CD4-positive, CD25-positive, alpha-beta regulatory T cell (primary cell): ENCODE data around the gene VPS13D. TPM values are rescaled to one million over a fixed set of nuclear protein-coding genes. Genes with fewer than 3 reads are reported as not detected.

ENCODE experiments used
- ATAC-seq, 2 donors: fragments of 150-1000 bp; cut with Tn5 transposase; one replicate each; pipeline ENCODE4 v1.10.0; 2021; ENCODE audit warnings: low read depth in 2 of 2, moderate number of reproducible peaks in 2 of 2, moderate library complexity in 1 of 2
- DNase-seq, 3 donors: peaks; one replicate each; pipeline versions ENCODE4 v3.0.0 to v3.0.0-alpha.2; 2012 to 2022; ENCODE audit warnings: mixed read lengths in 1 of 3
- H3K27ac ChIP-seq: one replicate; pipeline ENCODE4 v1.7.0; 2013; ENCODE audit warnings: mild to moderate bottlenecking, low read length; ENCODE audit not compliant: insufficient read depth, poor library complexity, severe bottlenecking
- H3K27me3 ChIP-seq: one replicate; pipeline ENCODE4 v1.7.0; 2013; ENCODE audit warnings: low read length; ENCODE audit not compliant: control insufficient read depth, insufficient read depth
- H3K36me3 ChIP-seq: one replicate; pipeline ENCODE4 v1.7.0; 2013; ENCODE audit warnings: mild to moderate bottlenecking, low read length, moderate library complexity; ENCODE audit not compliant: control insufficient read depth, insufficient read depth
- H3K4me1 ChIP-seq: 2 replicates; pipeline ENCODE4 v1.7.0; 2013; ENCODE audit warnings: mild to moderate bottlenecking, low read length; ENCODE audit not compliant: insufficient read depth, control insufficient read depth, poor library complexity, severe bottlenecking
- H3K4me3 ChIP-seq: one replicate; pipeline ENCODE4 v1.7.0; 2013; ENCODE audit warnings: low read depth, mild to moderate bottlenecking, low read length, moderate library complexity
- H3K9me3 ChIP-seq, 2 experiments: 1 replicate in 1 of 2; 2 replicates in 1 of 2; pipeline ENCODE4 v1.7.0; 2013; ENCODE audit warnings: low read length in 2 of 2, mild to moderate bottlenecking in 1 of 2, moderate library complexity in 1 of 2; ENCODE audit not compliant: control insufficient read depth in 2 of 2
- H3K27ac Mint-ChIP-seq, 3 donors: one replicate each; pipeline ENCODE4 v1.8.0; 2020 to 2022; ENCODE audit warnings: mild to moderate bottlenecking in 3 of 3, mixed read lengths in 3 of 3, moderate library complexity in 2 of 3
- H3K27me3 Mint-ChIP-seq: one replicate; pipeline ENCODE4 v1.8.0; 2022; ENCODE audit warnings: mild to moderate bottlenecking, mixed read lengths
- H3K36me3 Mint-ChIP-seq: one replicate; pipeline ENCODE4 v1.8.0; 2020; ENCODE audit warnings: mixed read lengths
- H3K4me1 Mint-ChIP-seq, 4 donors: one replicate each; pipeline ENCODE4 v1.8.0; 2020 to 2022; ENCODE audit warnings: mixed read lengths in 4 of 4, mild to moderate bottlenecking in 1 of 4
- H3K4me3 Mint-ChIP-seq, 4 donors: one replicate each; pipeline ENCODE4 v1.8.0; 2020 to 2022; ENCODE audit warnings: mild to moderate bottlenecking in 4 of 4, mixed read lengths in 4 of 4, moderate library complexity in 3 of 4
- H3K9me3 Mint-ChIP-seq, 7 donors: one replicate each; pipeline ENCODE4 v1.8.0; 2020 to 2022; ENCODE audit warnings: mixed read lengths in 7 of 7, mild to moderate bottlenecking in 3 of 7, moderate library complexity in 2 of 7
- polyA plus RNA-seq, 4 donors: library from polyadenylated mRNA; unstranded; fragments of 300-500 nt; fragmentation: Illumina TruSeq; gene quantifications; one replicate each; pipeline ENCODE4 v1.2.3, GENCODE V29; 2021
- total RNA-seq: library from RNA; stranded (reverse); gene quantifications from one replicate; pipeline ENCODE4 v1.2.3, GENCODE V29; 2022

VPS13D gene
- total and polyA plus RNA-seq, 5 donors from 2014 or later: 8.1 to 96.0 (median 10.3) TPM

DNA sequence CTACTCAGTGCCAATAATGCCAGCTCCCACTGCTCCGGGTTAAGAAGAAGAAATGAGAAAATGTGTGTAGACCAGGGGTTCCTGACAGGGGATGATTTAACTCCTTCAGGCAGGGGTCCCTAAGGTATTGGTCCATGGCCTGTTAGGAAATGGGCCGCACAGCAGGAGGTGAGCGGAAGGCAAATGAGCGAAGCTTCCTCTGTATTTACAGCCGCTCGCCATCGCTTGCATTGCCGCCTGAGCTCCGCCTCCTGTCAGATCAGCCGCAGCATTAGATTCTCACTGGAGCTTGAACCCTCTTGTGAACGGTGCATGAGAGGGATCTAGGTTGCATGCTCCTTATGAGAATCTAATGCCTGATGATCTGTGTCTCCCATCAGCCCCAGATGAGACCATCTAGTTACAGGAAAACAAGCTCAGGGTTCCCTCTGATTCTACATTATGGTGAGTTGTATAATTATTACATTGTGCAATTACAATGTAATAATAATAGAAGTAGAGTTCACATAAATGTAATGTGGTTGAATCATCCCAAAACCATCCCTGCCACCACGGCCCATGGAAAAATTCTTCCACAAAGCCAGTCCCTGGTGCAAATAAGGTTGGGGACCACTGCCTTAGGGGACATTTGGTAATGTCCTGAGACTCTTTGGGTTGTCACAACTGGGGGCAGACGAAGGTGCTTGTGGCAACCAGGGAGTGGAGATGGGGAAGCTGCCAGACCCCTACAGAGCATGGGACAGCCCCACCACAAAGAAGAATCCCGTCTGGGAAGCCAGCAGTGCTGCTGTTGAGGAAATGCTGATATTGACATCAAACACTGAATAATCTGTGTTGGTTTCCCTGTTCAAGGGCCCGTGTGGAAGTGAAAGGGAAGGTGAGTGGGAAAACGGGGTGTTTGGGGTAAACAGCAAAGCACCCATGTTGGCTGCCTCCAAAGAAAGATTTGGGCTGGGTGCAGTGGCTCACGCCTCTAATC, 327.4 kb downstream of the VPS13D start:
- Histone ChIP-seq H3K4me1 (no peaks in the 10 kb centered on the region), H3K27ac (no peak overlapping the region), H3K9me3 (no peaks in the 10 kb centered on the region), H3K4me3 (no peak overlapping the region), H3K36me3 (no peaks in the 10 kb centered on the region), H3K27me3 (no peaks in the 10 kb centered on the region)
- Mint-ChIP-seq H3K27ac (no peak overlapping the region), H3K36me3 (no peaks in the 10 kb centered on the region), H3K9me3 (peaks cover 0 to 3% (median under 1%) of the 10 kb centered on the region in 7 donors), H3K4me3 (no peak overlapping the region), H3K4me1 (no peaks in the 10 kb centered on the region), H3K27me3 (no peaks in the 10 kb centered on the region)
- ATAC-seq: no peak
- DNase-seq: no peak

GRCh38 chr1:12561121-12561520, 331.3 kb downstream of the VPS13D start:
- no peaks in the 10 kb centered on the region for H3K27me3 ChIP-seq

More at GRCh38 chr1:12561121-12561520, 331.3 kb downstream of the VPS13D start:
- ATAC-seq: no peak
- Histone ChIP-seq H3K27ac (no peak overlapping the region), H3K9me3 (peaks cover 7 to 28% of the 10 kb centered on the region in 2 experiments), H3K4me1 (no peaks in the 10 kb centered on the region), H3K36me3 (no peaks in the 10 kb centered on the region), H3K4me3 (no peak overlapping the region)
- H3K27ac Mint-ChIP-seq: no peak overlapping the region
- no peaks in the 10 kb centered on the region for H3K4me1 Mint-ChIP-seq
- no peak for DNase-seq
- H3K4me3 Mint-ChIP-seq: no peak overlapping the region
- peaks cover 0 to 23% (median 15%) of the 10 kb centered on the region in 7 donors for H3K9me3 Mint-ChIP-seq
- H3K27me3 Mint-ChIP-seq: no peaks in the 10 kb centered on the region
- H3K36me3 Mint-ChIP-seq: peaks cover 4% of the 10 kb centered on the region

Other genes starting within 250 kb of the VPS13D start
- gene MFN2, start 249.6 kb upstream of the VPS13D start, total RNA-seq: 39.1 TPM
- 10 to 100 TPM; 30.0 to 38.1 (median 35.4) TPM for gene MFN2, start 249.6 kb upstream of the VPS13D start, polyA plus RNA-seq
- 49.1 TPM for gene MIIP, start 210.5 kb upstream of the VPS13D start, total RNA-seq
- gene MIIP, start 210.5 kb upstream of the VPS13D start, polyA plus RNA-seq: 10 to 100 TPM; 31.9 to 45.1 (median 38.4) TPM
- 2.3 TPM for gene TNFRSF8, start 166.7 kb upstream of the VPS13D start, total RNA-seq
- gene TNFRSF8, start 166.7 kb upstream of the VPS13D start, polyA plus RNA-seq: 1 to 10 TPM; 1.1 to 3.2 (median 1.3) TPM
- gene TNFRSF1B, start 63.0 kb upstream of the VPS13D start, total RNA-seq: 252 TPM
- gene TNFRSF1B, start 63.0 kb upstream of the VPS13D start, polyA plus RNA-seq: 100 to 1,000 TPM; 347 to 450 (median 421) TPM